ENCODE data around the gene ANGEL2. TPM values are rescaled to one million over a fixed set of nuclear protein-coding genes. Genes with fewer than 3 reads are reported as not detected.

ANGEL2 gene
- total RNA-seq, 1 experiment from 2014 or later: 27.0 TPM

GRCh38 chr1:212979340-212980122, 36.1 kb downstream of the ANGEL2 start:
- BruUV-seq (replicated peaks): no TSS peak
- no peaks in the 10 kb centered on the region for H3K79me2 ChIP-seq (ENCODE audit: low read length)
- H3K9me2 ChIP-seq (replicated peaks; ENCODE audit: low read length): no peaks in the 10 kb centered on the region
- no peaks in the 10 kb centered on the region for H3K36me3 ChIP-seq (ENCODE audit: low read depth, low read length)
- no peak for TF ChIP-seq CTCF (conservative IDR thresholded peaks at IDR 0.05; ENCODE audit: low read depth, low read length)
- no peak for TF ChIP-seq EZH2 (IDR thresholded peaks at IDR 0.05; ENCODE audit: low read length, unreplicated experiment)
- TF ChIP-seq EZH2phosphoT487 (IDR thresholded peaks at IDR 0.05; ENCODE audit: borderline replicate concordance, low read length): no peak
- ATAC-seq (no peak), DNase-seq (no peak)
- no peak overlapping the region for H3K9ac ChIP-seq (ENCODE audit: low read length)
- no peaks in the 10 kb centered on the region for H3K4me1 ChIP-seq (ENCODE audit: insufficient read depth, low read length)
- no peaks in the 10 kb centered on the region for H3F3A ChIP-seq (ENCODE audit: low read length, unreplicated experiment)
- H3K4me3 ChIP-seq (ENCODE audit: low read length): no peak overlapping the region
- H3K4me2 ChIP-seq (ENCODE audit: low read length): no peak overlapping the region
- no peaks in the 10 kb centered on the region for H3K9me3 ChIP-seq (ENCODE audit: low read length)
- CTCF ChIA-PET: interaction anchor here (0.6 kb wide), 1 partner anchor 278 kb away, joined by 3 read pairs; no protein-coding TSS in a partner anchor
- no peaks in the 10 kb centered on the region for H4K20me1 ChIP-seq (ENCODE audit: low read length)
- POLR2A ChIA-PET (ENCODE audit: unreplicated experiment): no interaction called here
- no peaks in the 10 kb centered on the region for H3K27me3 ChIP-seq (ENCODE audit: low read length)
- intact Hi-C loops (cut with micrococcal nuclease): no loop called here
- H2AFZ ChIP-seq (ENCODE audit: low read length): no peak overlapping the region
- no peak overlapping the region for H3K27ac ChIP-seq (ENCODE audit: low read length)

GRCh38 chr1:212977781-212978645, 37.7 kb downstream of the ANGEL2 start:
- ATAC-seq (no peak), DNase-seq (no peak)
- H3K27ac ChIP-seq (ENCODE audit: low read length): no peak overlapping the region
- intact Hi-C loops (cut with micrococcal nuclease): no loop called here
- BruUV-seq (replicated peaks): no TSS peak
- no peak overlapping the region for H3K4me2 ChIP-seq (ENCODE audit: low read length)
- H3K9me2 ChIP-seq (replicated peaks; ENCODE audit: low read length): no peaks in the 10 kb centered on the region
- no peaks in the 10 kb centered on the region for H3K27me3 ChIP-seq (ENCODE audit: low read length)
- no peaks in the 10 kb centered on the region for H4K20me1 ChIP-seq (ENCODE audit: low read length)
- H3K36me3 ChIP-seq (ENCODE audit: low read depth, low read length): no peaks in the 10 kb centered on the region
- H3K4me1 ChIP-seq (ENCODE audit: insufficient read depth, low read length): 0 out of 2 replicates have a peak, but pooled peaks cover 3% of the 10 kb centered on the region
- H3K9ac ChIP-seq (ENCODE audit: low read length): no peak overlapping the region
- H3K9me3 ChIP-seq (ENCODE audit: low read length): no peaks in the 10 kb centered on the region
- H2AFZ ChIP-seq (ENCODE audit: low read length): no peak overlapping the region
- CTCF ChIA-PET: no interaction called here
- H3K79me2 ChIP-seq (ENCODE audit: low read length): no peaks in the 10 kb centered on the region
- no peak for TF ChIP-seq EZH2phosphoT487 (IDR thresholded peaks at IDR 0.05; ENCODE audit: borderline replicate concordance, low read length)
- H3F3A ChIP-seq (ENCODE audit: low read length, unreplicated experiment): no peaks in the 10 kb centered on the region
- H3K4me3 ChIP-seq (ENCODE audit: low read length): no peak overlapping the region
- POLR2A ChIA-PET (ENCODE audit: unreplicated experiment): no interaction called here

- Histone ChIP-seq H3K9me2 (replicated peaks; ENCODE audit: low read length) (no peaks in the 10 kb centered on the region), H4K20me1 (ENCODE audit: low read length) (no peaks in the 10 kb centered on the region), H3K36me3 (ENCODE audit: low read depth, low read length) (no peaks in the 10 kb centered on the region), H3K9ac (ENCODE audit: low read length) (no peak overlapping the region), H3K4me2 (ENCODE audit: low read length) (no peak overlapping the region), H2AFZ (ENCODE audit: low read length) (no peak overlapping the region), H3K4me3 (ENCODE audit: low read length) (no peak overlapping the region), H3K27me3 (ENCODE audit: low read length) (no peaks in the 10 kb centered on the region), H3K27ac (ENCODE audit: low read length) (no peak overlapping the region), H3K4me1 (ENCODE audit: insufficient read depth, low read length) (0 out of 2 replicates have a peak, but pooled peaks cover 7% of the 10 kb centered on the region), H3K79me2 (ENCODE audit: low read length) (no peaks in the 10 kb centered on the region), H3F3A (ENCODE audit: low read length, unreplicated experiment) (no peaks in the 10 kb centered on the region), H3K9me3 (ENCODE audit: low read length) (no peaks in the 10 kb centered on the region)
- no peak for ATAC-seq
- no peak for DNase-seq
- BruUV-seq (replicated peaks): no TSS peak
- POLR2A ChIA-PET (ENCODE audit: unreplicated experiment): no interaction called here
- CTCF ChIA-PET: no interaction called here
- TF ChIP-seq EZH2 (IDR thresholded peaks at IDR 0.05; ENCODE audit: low read length, unreplicated experiment): no peak
- TF ChIP-seq CTCF (conservative IDR thresholded peaks at IDR 0.05; ENCODE audit: low read depth, low read length): no peak
- no peak for TF ChIP-seq EZH2phosphoT487 (IDR thresholded peaks at IDR 0.05; ENCODE audit: borderline replicate concordance, low read length)
- intact Hi-C loops (cut with micrococcal nuclease): no loop called here
These were observed 39.1 kb downstream of the ANGEL2 start for GRCh38 chr1:212976586-212976985.
